GM18858 (cell line): Measurements from ENCODE around the gene HSPA9.

Experiments
- ATAC-seq: cut with Tn5 transposase; IDR thresholded peaks from one replicate; pipeline ENCODE4 v1.9.1; 2021; ENCODE audit not compliant: unreplicated experiment

Gene HSPA9

GRCh38 chr5:138564242-138564641 is 11.0 kb downstream of the HSPA9 start:
- no peak for ATAC-seq

- ATAC-seq: no peak
Observed at GRCh38 chr5:138563340-138564118, 11.7 kb downstream of the HSPA9 start.

GRCh38 chr5:138560971-138561370 is 14.2 kb downstream of the HSPA9 start:
- ATAC-seq: no peak

GRCh38 chr5:138559937-138560336 is 15.3 kb downstream of the HSPA9 start:
- ATAC-seq: no peak

GRCh38 chr5:138557677-138558076 is 17.5 kb downstream of the HSPA9 start:
- ATAC-seq: no peak

GRCh38 chr5:138554143-138554542 is 21.1 kb downstream of the HSPA9 start:
- ATAC-seq: no peak

- ATAC-seq: no peak
Observed at GRCh38 chr5:138553437-138554095, 21.6 kb downstream of the HSPA9 start.

- ATAC-seq: no peak
Observed at GRCh38 chr5:138552657-138553056, 22.5 kb downstream of the HSPA9 start.

GRCh38 chr5:138549414-138549813 is 25.8 kb downstream of the HSPA9 start:
- ATAC-seq: no peak

- ATAC-seq: no peak
Observed at GRCh38 chr5:138545919-138546562, 29.2 kb downstream of the HSPA9 start.

GRCh38 chr5:138544181-138545134 is 30.7 kb downstream of the HSPA9 start:
- ATAC-seq: no peak

- peak; percentile 29 for ATAC-seq
Observed at GRCh38 chr5:138543730-138544104, 31.5 kb downstream of the HSPA9 start.

GRCh38 chr5:138542956-138543729 is 32.1 kb downstream of the HSPA9 start, which contains the start of gene ETF1:
ETF1 (minus strand) TSS chr5:138543236; CDS start chr5:138542918, 318 bp downstream.
- peak; percentile 73 for ATAC-seq

GRCh38 chr5:138542180-138542955 is 32.8 kb downstream of the HSPA9 start:
- ATAC-seq: no peak

- no peak for ATAC-seq
Observed at GRCh38 chr5:138541511-138542179, 33.6 kb downstream of the HSPA9 start.

GRCh38 chr5:138539791-138540190 is 35.4 kb downstream of the HSPA9 start:
- ATAC-seq: no peak

- ATAC-seq: no peak
Observed at GRCh38 chr5:138538943-138539627, 36.1 kb downstream of the HSPA9 start.

GRCh38 chr5:138536665-138537315 is 38.4 kb downstream of the HSPA9 start:
- no peak for ATAC-seq
